Right ventricle myocardium inferior (tissue), 1 donor: ENCODE results near the gene RYR3. TPM values are rescaled to one million over a fixed set of nuclear protein-coding genes. Genes with fewer than 3 reads are reported as not detected.

ENCODE experiments used
- ATAC-seq: fragments of 200-7000 bp; cut with Tn5 transposase; one replicate; pipeline ENCODE4 v1.9.1; 2020; ENCODE audit warnings: mild to moderate bottlenecking, moderate library complexity
- DNase-seq: peaks from one replicate; pipeline ENCODE4 v3.0.0; 2021; ENCODE audit errors: missing footprints
- intact Hi-C: fragments of 100-400 bp; cut with DNase I; formaldehyde crosslinking; loops from one replicate; pipeline ENCODE4 v1.11.0; 2022
- total RNA-seq: library from RNA; stranded (reverse); fragmentation: NEBNext Ultra II Directional; extraction: Animal tissue kit (Norgen Biotek cat#: 25700); gene quantifications from one replicate; pipeline ENCODE4 v1.2.1, GENCODE V29; 2021
- donor health status: DM: no; HTN: yes; CAD: no; lungs with severe emphysema.

The RYR3 gene
- total RNA-seq, 1 donor from 2014 or later: not detected

GRCh38 chr15:33473005-33473404 is 162.2 kb downstream of the RYR3 start:
- ATAC-seq (no peak), DNase-seq (no peak)
- intact Hi-C loops: no loop called here

- ATAC-seq (no peak), DNase-seq (no peak)
- intact Hi-C loops: no loop called here
Observed at GRCh38 chr15:33473714-33474113, 162.9 kb downstream of the RYR3 start.

GRCh38 chr15:33476076-33476475 is 165.3 kb downstream of the RYR3 start:
- ATAC-seq (no peak), DNase-seq (no peak)
- intact Hi-C loops: no loop called here

GRCh38 chr15:33476908-33477307 is 166.1 kb downstream of the RYR3 start:
- no peak for DNase-seq
- intact Hi-C loops: no loop called here
- ATAC-seq: no peak

GRCh38 chr15:33489335-33489734 is 178.6 kb downstream of the RYR3 start:
- intact Hi-C loops: no loop called here
- ATAC-seq: no peak
- no peak for DNase-seq

GRCh38 chr15:33490703-33491102 is 179.9 kb downstream of the RYR3 start:
- DNase-seq (no peak), ATAC-seq (no peak)
- intact Hi-C loops: no loop called here

GRCh38 chr15:33492434-33493052 is 181.8 kb downstream of the RYR3 start:
- DNase-seq (no peak), ATAC-seq (no peak)
- intact Hi-C loops: no loop called here

- DNase-seq: no peak
- intact Hi-C loops: no loop called here
- ATAC-seq: no peak
Observed at GRCh38 chr15:33494306-33494705, 183.5 kb downstream of the RYR3 start.

GRCh38 chr15:33500432-33501195 is 189.8 kb downstream of the RYR3 start:
- intact Hi-C loops: no loop called here
- ATAC-seq: no peak
- DNase-seq: no peak

GRCh38 chr15:33503681-33504080 is 192.9 kb downstream of the RYR3 start:
- ATAC-seq (no peak), DNase-seq (no peak)
- intact Hi-C loops: no loop called here

GRCh38 chr15:33506781-33507296 is 196.1 kb downstream of the RYR3 start:
- no peak for ATAC-seq
- no peak for DNase-seq
- intact Hi-C loops: no loop called here

GRCh38 chr15:33508703-33509102 is 197.9 kb downstream of the RYR3 start:
- intact Hi-C loops: no loop called here
- ATAC-seq (no peak), DNase-seq (no peak)

- ATAC-seq: no peak
- intact Hi-C loops: no loop called here
- DNase-seq: no peak
Observed at GRCh38 chr15:33515121-33515520, 204.4 kb downstream of the RYR3 start.

GRCh38 chr15:33516563-33516962 is 205.8 kb downstream of the RYR3 start:
- intact Hi-C loops: no loop called here
- no peak for DNase-seq
- ATAC-seq: no peak

GRCh38 chr15:33517944-33518343 is 207.2 kb downstream of the RYR3 start:
- no peak for DNase-seq
- no peak for ATAC-seq
- intact Hi-C loops: no loop called here

GRCh38 chr15:33518421-33518820 is 207.7 kb downstream of the RYR3 start:
- ATAC-seq: no peak
- intact Hi-C loops: no loop called here
- no peak for DNase-seq

- no peak for DNase-seq
- intact Hi-C loops: no loop called here
- ATAC-seq: no peak
Observed at GRCh38 chr15:33524274-33524673, 213.5 kb downstream of the RYR3 start.

- DNase-seq (no peak), ATAC-seq (no peak)
- intact Hi-C loops: no loop called here
Observed at GRCh38 chr15:33526532-33526931, 215.8 kb downstream of the RYR3 start.

- no peak for ATAC-seq
- intact Hi-C loops: no loop called here
- DNase-seq: no peak
Observed at GRCh38 chr15:33533197-33533596, 222.4 kb downstream of the RYR3 start.

- DNase-seq (no peak), ATAC-seq (no peak)
- intact Hi-C loops: no loop called here
Observed at GRCh38 chr15:33534642-33535041, 223.9 kb downstream of the RYR3 start.
